GM12891 (cell line): ENCODE data around the gene JAG1.
"Not testable (repeated sequence)": the region's sequence is repeated elsewhere in the genome, so short reads cannot be mapped to it uniquely, and the experiment has no call there.

Experiments used
- DNase-seq: peaks from one replicate; pipeline ENCODE4 v3.0.0; 2011; ENCODE audit warnings: low spot score; ENCODE audit not compliant: insufficient read length
- FAIRE-seq: peaks from 2 replicates; lab custom pipeline; 2011; peaks lifted over from hg19 to GRCh38; lab: Jason Lieb, UNC
- PAX5 ChIP-seq: IDR thresholded peaks from 2 replicates; pipeline ENCODE4 v1.6.1; 2011; ENCODE audit warnings: low read length, moderate library complexity, mild to moderate bottlenecking; ENCODE audit not compliant: insufficient read depth, severe bottlenecking
- POLR2A ChIP-seq: IDR thresholded peaks from 2 replicates; pipeline ENCODE4 v1.6.1; 2011; ENCODE audit warnings: low read depth, low read length, control low read depth
- POLR2AphosphoS5 ChIP-seq: IDR thresholded peaks from 2 replicates; pipeline ENCODE4 v1.6.1; 2011; ENCODE audit warnings: low read depth, low read length, control low read depth
- POU2F2 ChIP-seq: IDR thresholded peaks from 2 replicates; pipeline ENCODE4 v1.6.1; 2011; ENCODE audit warnings: low read depth, mild to moderate bottlenecking, control low read depth, low read length, moderate library complexity
- SPI1 ChIP-seq: IDR thresholded peaks from 2 replicates; pipeline ENCODE4 v1.6.1; 2011; ENCODE audit warnings: low read depth, low read length, control low read depth
- TAF1 ChIP-seq: IDR thresholded peaks from 2 replicates; pipeline ENCODE4 v1.6.1; 2011; ENCODE audit warnings: low read depth, low read length, control low read depth

JAG1 gene

GRCh38 chr20:10632721-10633509, 40.9 kb downstream of the JAG1 start:
- no peak for TF ChIP-seq POLR2AphosphoS5
- no peak for TF ChIP-seq TAF1
- TF ChIP-seq PAX5: no peak
- TF ChIP-seq POU2F2: no peak
- no peak for TF ChIP-seq SPI1
- no peak for TF ChIP-seq POLR2A
- DNase-seq: no peak
- FAIRE-seq: no peak

DNA sequence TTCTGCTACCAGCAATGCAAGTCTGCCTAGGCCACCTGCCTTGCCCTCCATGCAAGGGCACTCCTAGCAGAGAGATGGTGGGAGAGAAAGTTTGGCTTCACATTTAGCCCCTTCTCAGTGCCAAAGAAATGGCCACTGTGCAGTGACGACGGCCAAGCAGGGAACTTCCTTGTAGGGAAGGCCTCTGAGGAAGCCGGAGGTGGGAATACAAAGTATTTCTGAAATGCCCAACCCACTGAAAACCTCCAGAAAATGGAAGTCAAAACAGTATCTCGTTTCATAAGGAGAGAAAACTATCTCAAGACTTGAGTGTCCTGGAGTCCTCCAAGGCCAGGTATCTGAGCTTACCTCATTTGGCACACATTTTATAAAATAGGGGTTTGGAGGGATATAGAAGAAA, 42.7 kb downstream of the JAG1 start:
- FAIRE-seq (no peak), DNase-seq (no peak)
- TF ChIP-seq POU2F2 (no peak), POLR2A (no peak), SPI1 (no peak), TAF1 (no peak), POLR2AphosphoS5 (no peak), PAX5 (no peak)

DNA sequence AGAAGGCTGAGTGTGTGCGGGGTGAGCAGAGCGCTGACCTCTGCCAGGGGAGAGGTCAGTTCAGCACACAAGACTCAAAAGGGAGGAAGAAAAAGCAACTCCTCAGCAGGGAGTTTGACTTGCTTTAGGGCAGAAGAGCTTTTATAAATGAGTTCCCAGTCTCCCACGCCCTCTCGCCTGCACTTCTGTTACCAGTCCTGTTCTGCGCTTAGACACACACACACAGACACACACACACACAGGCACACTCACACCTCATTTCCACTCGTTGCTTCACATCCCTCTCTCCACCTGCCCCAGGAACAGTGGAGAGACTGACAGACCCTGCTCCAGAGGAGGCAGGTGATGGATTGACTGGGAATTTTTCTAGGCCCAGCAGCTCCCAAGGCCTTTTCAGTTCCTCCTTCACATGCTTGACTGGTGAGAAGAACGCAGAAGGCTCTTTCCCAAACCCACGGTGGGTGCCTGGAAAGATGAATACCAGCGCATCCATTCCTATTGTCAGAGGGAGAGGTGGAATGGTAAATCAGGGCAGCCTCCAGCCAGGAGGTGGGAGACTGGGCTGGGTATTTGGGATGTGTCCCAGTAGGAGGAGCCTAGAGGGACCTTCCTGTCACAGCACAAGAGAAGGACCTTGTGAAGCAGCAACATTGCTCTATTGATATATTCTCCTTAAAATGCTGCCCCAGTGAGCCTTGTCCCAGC, 43.7 kb downstream of the JAG1 start:
- FAIRE-seq (no peak), DNase-seq (no peak)
- TF ChIP-seq TAF1: no peak
- no peak for TF ChIP-seq POU2F2
- no peak for TF ChIP-seq POLR2AphosphoS5
- TF ChIP-seq PAX5: no peak
- TF ChIP-seq SPI1: no peak
- TF ChIP-seq POLR2A: no peak

GRCh38 chr20:10626896-10627295, 46.9 kb downstream of the JAG1 start:
- DNase-seq: no peak
- FAIRE-seq: no peak
- TF ChIP-seq TAF1 (no peak), POLR2A (no peak), PAX5 (no peak), POLR2AphosphoS5 (no peak), SPI1 (no peak), POU2F2 (no peak)

DNA sequence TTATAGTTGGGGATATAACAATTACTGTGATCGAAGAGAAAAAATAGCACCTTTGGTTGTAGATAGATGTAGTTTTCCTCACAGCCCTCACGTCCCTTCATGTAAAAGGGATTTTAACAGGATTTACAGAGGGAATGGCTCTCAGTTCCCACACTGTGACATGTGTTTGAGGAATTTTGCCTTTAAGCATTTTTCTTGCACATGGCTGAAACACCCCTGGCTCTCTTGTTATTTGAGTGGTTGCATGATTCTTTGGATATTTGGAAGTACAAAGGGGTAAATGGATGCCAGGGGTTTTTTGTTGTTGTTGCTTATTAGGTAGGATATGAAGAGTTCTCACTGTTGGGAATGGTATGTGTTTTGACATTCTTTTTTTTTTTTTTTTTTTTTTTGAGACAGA, 48.2 kb downstream of the JAG1 start:
- DNase-seq (no peak), FAIRE-seq (no peak)

GRCh38 chr20:10622657-10623418, 51.0 kb downstream of the JAG1 start:
- no peak for DNase-seq
- no peak for TF ChIP-seq PAX5
- TF ChIP-seq POLR2AphosphoS5: no peak
- TF ChIP-seq POLR2A: no peak
- no peak for FAIRE-seq

More for the DNA sequence above, 48.2 kb downstream of the JAG1 start:
- no peak for TF ChIP-seq TAF1
- TF ChIP-seq POLR2AphosphoS5: no peak
- TF ChIP-seq PAX5: no peak
- no peak for TF ChIP-seq POLR2A
- TF ChIP-seq POU2F2: no peak

DNA sequence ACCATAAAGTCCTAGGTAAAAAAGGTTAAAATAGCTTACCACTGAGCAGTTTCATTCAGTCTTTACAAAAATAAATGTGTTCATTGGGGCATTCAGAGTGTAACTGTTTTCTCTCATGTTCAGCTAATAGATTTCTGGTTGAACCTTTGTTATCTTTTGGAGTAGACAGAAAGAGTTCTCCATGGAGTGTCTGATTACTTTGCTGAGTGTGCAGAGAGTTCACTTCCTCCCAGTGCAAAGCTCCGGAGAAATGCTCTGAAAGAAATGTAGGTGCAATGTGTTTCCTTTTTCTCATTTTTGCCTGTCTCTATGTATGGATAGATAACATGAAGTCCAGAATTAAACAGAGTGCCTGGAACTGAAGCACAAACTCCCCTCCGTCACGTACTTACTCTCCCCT, 52.6 kb downstream of the JAG1 start:
- DNase-seq (no peak), FAIRE-seq (no peak)
- TF ChIP-seq PAX5 (no peak), TAF1 (no peak), POLR2A (no peak)

DNA sequence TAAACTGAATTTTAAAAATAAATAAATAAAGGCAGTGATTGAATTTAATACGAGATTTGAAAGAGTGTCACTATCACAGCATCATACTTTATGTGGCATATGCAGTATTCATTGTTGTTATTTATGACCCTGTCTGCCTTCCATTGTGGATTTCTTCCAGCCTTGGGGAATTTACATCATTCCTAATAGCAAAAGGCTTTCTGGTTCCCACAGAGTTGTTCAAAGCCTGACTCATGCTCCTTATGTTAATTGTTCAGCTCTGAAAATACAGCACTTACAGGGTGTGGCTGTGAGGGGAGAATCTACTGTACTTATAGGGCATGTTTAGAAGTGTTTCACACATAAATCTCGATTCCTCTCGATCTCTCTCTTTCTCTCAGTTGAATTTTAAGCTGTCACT, 54.4 kb downstream of the JAG1 start:
- FAIRE-seq (no peak), DNase-seq (no peak)
- TF ChIP-seq TAF1: no peak
- TF ChIP-seq POLR2AphosphoS5: no peak
- no peak for TF ChIP-seq PAX5
- no peak for TF ChIP-seq SPI1
- TF ChIP-seq POU2F2: no peak
- no peak for TF ChIP-seq POLR2A

DNA sequence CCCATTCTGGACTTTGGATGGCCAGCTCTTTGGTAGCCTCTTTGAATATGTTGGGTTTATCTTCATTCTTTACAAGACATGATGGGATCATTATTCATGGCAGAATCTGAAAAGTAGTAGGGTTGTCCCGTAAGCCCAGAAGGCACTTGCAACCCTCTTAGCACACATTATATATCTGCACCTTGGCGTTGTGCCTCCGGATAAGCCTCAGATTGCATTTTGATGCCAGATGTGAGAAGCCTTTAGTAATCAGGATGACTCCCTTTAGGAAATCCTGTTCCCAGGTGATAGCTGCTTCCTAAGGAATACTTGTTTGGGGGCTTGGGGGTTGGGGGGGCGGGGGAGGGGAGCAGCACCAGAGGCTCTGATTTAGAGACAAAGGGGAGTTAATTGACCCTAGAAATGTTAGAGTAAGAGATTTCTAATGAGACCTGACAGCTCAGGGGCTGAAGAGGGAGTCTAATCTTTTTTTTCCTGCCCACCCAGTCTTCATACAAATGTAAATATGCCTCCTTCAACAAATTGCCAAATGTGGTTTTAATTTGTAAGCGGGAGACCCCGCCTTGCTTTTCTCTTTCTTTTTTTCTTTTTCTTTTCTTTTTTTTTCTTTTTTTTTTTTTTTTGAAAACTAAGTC, 55.1 kb downstream of the JAG1 start:
- FAIRE-seq: no peak
- no peak for DNase-seq
- TF ChIP-seq SPI1: no peak
- no peak for TF ChIP-seq POU2F2
- no peak for TF ChIP-seq POLR2A

- not testable (repeated sequence) for DNase-seq, FAIRE-seq
Observed at GRCh38 chr20:10617549-10618133, 56.2 kb downstream of the JAG1 start.
